AG04449 (cell line): ENCODE results near the gene ATAD5.
"Not testable (repeated sequence)": the region's sequence is repeated elsewhere in the genome, so short reads cannot be mapped to it uniquely, and the experiment has no call there.

ENCODE experiments used
- CTCF ChIA-PET: fragments of 350-600 bp; formaldehyde crosslinking; extraction: SDS; loops from one replicate; lab custom pipeline; 2021; ENCODE audit warnings: antibody characterized with exemption; lab: Yijun Ruan, JAX
- POLR2A ChIA-PET: fragments of 400-600, 350-600 bp; formaldehyde crosslinking; extraction: SDS; loops from one replicate; lab custom pipeline; 2020; ENCODE audit warnings: antibody characterized with exemption, inconsistent platforms; lab: Yijun Ruan, JAX
- DNase-seq: peaks from one replicate; pipeline ENCODE4 v3.0.0-alpha.2; 2010; ENCODE audit warnings: low read depth, low spot score
- H3K4me3 ChIP-seq: 2 replicates; pipeline ENCODE4 v1.5.1; 2011; ENCODE audit warnings: low read depth, mild to moderate bottlenecking, control low read depth, low read length
- TF ChIP-seq, protein P1 (sequence below): IDR thresholded peaks from one replicate; pipeline ENCODE4 v1.5.1; 2011; ENCODE audit warnings: mild to moderate bottlenecking, moderate library complexity, low read length, control low read depth, inconsistent platforms; ENCODE audit not compliant: insufficient read depth; ENCODE audit errors: missing control alignments

ATAD5 gene

DNA sequence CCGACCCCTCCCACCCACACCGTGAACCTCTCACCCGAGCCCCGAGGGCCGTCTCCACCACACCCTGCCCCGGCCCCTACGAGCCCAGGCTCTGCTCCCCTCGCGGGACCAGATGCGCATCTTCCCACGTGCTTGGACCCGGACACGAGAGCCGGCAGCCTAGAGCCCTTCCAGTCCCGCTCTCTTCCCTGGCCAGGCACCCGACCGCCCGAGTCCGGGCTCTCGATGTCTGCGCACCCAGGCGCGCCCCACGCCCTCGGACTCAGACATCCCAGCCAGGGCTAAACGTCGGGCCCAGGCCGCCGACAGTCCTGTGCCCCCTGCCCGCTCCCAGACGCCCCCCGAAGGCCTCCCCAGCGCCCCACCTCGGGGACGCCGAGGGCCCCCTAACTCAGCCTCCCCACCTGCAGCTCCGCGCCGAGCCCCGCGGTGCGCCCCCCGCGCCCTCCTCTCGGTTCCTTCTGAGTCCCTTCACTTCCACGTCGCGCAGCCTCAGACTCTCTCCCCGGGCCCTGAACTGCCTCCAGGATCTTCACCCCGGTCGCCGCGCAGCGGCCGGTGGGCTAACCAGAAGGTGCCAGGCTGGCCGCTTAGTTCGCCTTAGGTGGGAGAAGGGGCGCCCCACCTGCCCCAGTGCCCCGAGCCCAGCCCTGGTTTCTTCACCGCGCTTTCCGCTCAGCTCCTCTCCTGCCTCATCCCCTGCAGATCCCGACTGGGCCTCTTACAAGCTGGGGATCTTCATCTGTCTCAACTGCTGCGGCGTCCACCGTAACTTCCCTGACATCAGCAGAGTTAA lies 90.7 kb downstream of the ATAD5 start:
- ChIA-PET POLR2A (no interaction called here), CTCF (no interaction called here)
- DNase-seq: no peak
- H3K4me3 ChIP-seq: peak overlapping the region; percentile 29
- TF ChIP-seq, protein P1, sequence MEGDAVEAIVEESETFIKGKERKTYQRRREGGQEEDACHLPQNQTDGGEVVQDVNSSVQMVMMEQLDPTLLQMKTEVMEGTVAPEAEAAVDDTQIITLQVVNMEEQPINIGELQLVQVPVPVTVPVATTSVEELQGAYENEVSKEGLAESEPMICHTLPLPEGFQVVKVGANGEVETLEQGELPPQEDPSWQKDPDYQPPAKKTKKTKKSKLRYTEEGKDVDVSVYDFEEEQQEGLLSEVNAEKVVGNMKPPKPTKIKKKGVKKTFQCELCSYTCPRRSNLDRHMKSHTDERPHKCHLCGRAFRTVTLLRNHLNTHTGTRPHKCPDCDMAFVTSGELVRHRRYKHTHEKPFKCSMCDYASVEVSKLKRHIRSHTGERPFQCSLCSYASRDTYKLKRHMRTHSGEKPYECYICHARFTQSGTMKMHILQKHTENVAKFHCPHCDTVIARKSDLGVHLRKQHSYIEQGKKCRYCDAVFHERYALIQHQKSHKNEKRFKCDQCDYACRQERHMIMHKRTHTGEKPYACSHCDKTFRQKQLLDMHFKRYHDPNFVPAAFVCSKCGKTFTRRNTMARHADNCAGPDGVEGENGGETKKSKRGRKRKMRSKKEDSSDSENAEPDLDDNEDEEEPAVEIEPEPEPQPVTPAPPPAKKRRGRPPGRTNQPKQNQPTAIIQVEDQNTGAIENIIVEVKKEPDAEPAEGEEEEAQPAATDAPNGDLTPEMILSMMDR: no peak

DNA sequence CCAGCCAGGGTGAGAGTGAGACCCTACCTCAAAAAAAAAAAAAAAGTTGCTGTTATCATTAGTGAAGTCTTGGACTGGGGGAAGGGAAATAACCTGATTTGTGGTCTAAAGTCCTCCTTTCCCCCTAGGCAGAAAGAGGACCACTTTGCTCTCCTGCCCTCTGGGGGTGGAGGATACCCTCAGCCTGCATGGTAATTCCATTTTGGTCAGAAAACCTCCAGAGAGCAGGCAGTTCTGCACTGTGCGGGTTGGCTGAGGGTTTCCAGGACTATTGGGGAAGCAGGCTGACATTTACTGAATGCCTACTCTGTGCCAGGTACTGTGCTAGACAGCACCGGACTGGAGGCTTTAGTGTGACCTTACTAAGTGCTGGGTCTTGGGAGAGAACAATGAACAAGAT lies 92.6 kb downstream of the ATAD5 start:
- TF ChIP-seq, protein P1: no peak

DNA sequence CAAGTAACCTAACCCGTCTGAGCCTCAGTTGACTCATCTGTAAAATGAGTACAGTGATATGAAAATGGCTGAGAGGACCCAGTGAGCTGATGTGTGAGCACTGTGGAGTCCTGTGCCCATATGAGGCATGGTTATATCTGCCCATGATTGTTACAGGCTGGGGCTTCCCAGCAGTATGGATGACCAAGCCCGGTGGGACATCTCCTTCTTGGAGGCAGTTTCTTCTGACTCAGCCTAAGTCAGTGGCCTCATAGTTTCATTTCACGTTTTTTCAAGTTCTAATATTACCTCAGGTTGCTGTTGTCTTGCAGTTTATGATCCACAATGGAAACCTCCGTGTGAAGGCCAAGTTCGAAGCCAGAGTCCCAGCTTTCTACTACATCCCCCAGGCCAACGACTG lies 94.8 kb downstream of the ATAD5 start:
- no peak for DNase-seq
- TF ChIP-seq, protein P1: no peak

More for the DNA sequence above, 92.6 kb downstream of the ATAD5 start:
- no peak for DNase-seq
- ChIA-PET POLR2A (no interaction called here), CTCF (interaction anchor here (1.2 kb wide), 1 partner anchor 9 kb away, joined by 3 read pairs; no protein-coding TSS in a partner anchor)
- H3K4me3 ChIP-seq: no peak overlapping the region

DNA sequence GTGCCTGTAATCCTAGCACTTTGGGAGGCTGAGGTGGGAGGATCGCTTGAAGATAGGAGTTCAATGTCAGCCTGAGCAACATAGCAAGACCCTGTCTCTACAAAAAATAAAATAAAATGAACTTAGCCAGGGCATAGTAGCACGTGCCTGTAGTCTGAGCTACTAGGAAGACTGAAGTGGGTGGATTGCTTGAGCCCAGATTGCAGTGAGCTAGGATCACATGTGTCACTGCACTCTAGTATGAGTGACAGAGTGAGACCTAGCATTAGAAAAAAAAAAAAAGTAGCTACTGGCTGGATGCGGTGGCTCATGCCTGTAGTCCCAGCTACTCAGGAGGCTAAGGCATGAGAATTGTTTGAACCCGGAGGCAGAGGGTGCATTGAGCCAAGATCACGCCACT lies 96.0 kb downstream of the ATAD5 start:
- CTCF ChIA-PET: interaction anchor here (1.0 kb wide), 1 partner anchor 43 kb away, joined by 3 read pairs; the partner anchor contains the start of gene RNF135

More for the DNA sequence above, 94.8 kb downstream of the ATAD5 start:
- CTCF ChIA-PET: interaction anchor here (0.9 kb wide), 1 partner anchor 9 kb away, joined by 3 read pairs; no protein-coding TSS in a partner anchor
- H3K4me3 ChIP-seq: no peak overlapping the region
- POLR2A ChIA-PET: no interaction called here

DNA sequence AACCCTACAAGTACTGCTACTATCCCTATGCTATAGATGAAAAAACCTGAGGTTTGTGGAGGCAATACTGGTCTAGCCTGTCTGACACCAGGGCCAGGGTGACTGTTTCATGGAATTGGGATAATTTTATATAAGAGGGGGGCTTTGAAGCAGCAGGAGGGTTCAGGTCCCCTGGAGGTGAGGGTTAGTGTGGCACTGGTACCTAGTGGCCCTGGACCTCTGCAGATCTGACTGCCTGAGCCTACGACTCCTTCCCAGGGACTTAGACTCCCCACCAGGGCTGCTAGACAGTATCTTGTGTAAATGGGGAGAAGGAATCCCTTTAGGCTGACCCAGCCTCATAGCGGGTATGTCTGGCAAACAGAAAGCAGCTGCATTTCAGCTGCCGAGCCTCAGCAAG lies 96.8 kb downstream of the ATAD5 start:
- TF ChIP-seq, protein P1: no peak
- ChIA-PET CTCF (interaction anchor here (1.0 kb wide), 2 partner anchors 42 to 288 kb away, joined by 3 read pairs; partner anchors contain the start of gene RNF135), POLR2A (no interaction called here)
- H3K4me3 ChIP-seq: no peak overlapping the region
- DNase-seq: no peak

More for the DNA sequence above, 96.0 kb downstream of the ATAD5 start:
- TF ChIP-seq, protein P1: no peak
- H3K4me3 ChIP-seq: no peak overlapping the region
- DNase-seq: no peak
- POLR2A ChIA-PET: no interaction called here

DNA sequence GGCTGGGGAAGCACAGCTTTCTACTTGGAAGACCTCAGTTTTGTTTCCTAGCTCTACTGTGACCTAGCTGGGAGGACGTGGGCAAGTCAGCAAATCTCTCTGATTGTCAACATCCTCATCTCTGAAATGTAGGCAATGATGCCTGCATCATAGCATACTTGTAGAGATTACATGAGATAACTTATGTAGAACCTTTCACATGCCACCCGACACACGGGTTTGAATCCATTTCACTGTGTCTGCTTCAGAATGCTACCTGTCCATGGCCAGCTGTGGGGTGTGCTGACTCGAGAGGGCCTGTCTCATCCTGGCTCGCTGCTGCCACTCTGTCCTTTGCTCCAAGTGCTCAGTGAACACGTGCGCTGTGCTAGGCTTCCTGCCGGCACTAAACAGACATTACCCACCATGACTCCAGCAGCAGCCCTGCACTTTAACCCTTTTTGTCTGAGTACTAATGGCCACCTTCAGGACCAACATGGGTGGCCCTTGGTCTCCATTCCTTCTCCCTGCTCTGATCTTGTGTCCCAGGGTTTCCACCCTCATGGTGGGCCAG lies 97.4 kb downstream of the ATAD5 start:
- POLR2A ChIA-PET: no interaction called here
- TF ChIP-seq, protein P1: no peak
- H3K4me3 ChIP-seq: no peak overlapping the region
- CTCF ChIA-PET: interaction anchor here (1.0 kb wide), 1 partner anchor 287 kb away, joined by 3 read pairs; no protein-coding TSS in a partner anchor
- no peak for DNase-seq

DNA sequence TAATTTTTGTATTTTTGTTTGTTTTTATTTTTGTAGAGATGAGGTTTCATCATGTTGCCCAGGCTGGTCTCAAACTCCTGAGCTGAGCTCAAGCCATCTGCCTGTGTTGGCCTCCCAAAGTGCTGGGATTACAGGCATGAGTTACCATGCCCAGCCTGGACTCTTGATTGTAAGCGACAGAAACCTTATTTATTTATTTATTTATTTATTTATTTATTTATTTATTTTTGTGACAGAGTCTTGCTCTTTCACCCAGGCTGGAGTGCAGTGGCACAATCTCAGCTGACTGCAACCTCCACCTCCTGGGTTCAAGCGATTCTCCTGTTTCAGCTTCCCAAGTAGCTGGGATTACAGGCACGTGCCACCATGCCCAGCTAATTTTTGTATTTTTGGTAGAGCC lies 98.1 kb downstream of the ATAD5 start:
- DNase-seq, POLR2A ChIA-PET, H3K4me3 ChIP-seq: not testable (repeated sequence)
- CTCF ChIA-PET: interaction anchor here (1.3 kb wide), 1 partner anchor 10 kb away, joined by 4 read pairs; no protein-coding TSS in a partner anchor
